BJ (cell line): Measurements from ENCODE around the gene TBC1D9. TPM values are rescaled to one million over a fixed set of nuclear protein-coding genes. Genes with fewer than 3 reads are reported as not detected.

ENCODE experiments used
- CTCF ChIA-PET: fragments of 350-600 bp; formaldehyde crosslinking; extraction: SDS; loops from one replicate; lab custom pipeline; 2021; ENCODE audit warnings: antibody characterized with exemption, inconsistent platforms; lab: Yijun Ruan, JAX
- POLR2A ChIA-PET: fragments of 300-600 bp; sonication (Branson Sonifier 250); formaldehyde crosslinking; extraction: SDS; loops from one replicate; lab custom pipeline; 2021; ENCODE audit warnings: antibody characterized with exemption; lab: Charles Lee
- DNase-seq: peaks from one replicate; pipeline ENCODE4 v3.0.0-alpha.2; 2011; ENCODE audit warnings: low read depth
- H3K27me3 ChIP-seq: 2 replicates; pipeline ENCODE4 v1.6.0; 2011; ENCODE audit warnings: low read length; ENCODE audit not compliant: control insufficient read depth, insufficient read depth
- H3K36me3 ChIP-seq: 2 replicates; pipeline ENCODE4 v1.5.1; 2011; ENCODE audit warnings: low read length; ENCODE audit not compliant: control insufficient read depth, insufficient read depth
- H3K4me3 ChIP-seq: 2 replicates; pipeline ENCODE4 v1.5.1; 2011; ENCODE audit warnings: low read depth, mild to moderate bottlenecking, control low read depth, low read length
- polyA plus RNA-seq: library from polyadenylated mRNA; depleted of rRNA; stranded (reverse); fragments of >200 nt; gene quantifications from 2 replicates; pipeline ENCODE4 v1.2.3, GENCODE V29; 2011; rRNA removed
- small RNA-seq: library from RNA; depleted of rRNA; stranded (forward); fragments of <200 nt; gene quantifications from one replicate; pipeline ENCODE3, GENCODE V24; 2012; ENCODE audit warnings: low replicate concordance, low read depth; ENCODE audit not compliant: insufficient read length
- TF ChIP-seq, protein P1 (sequence below): IDR thresholded peaks from 2 replicates; pipeline ENCODE4 v1.5.1; 2011; ENCODE audit warnings: low read depth, mild to moderate bottlenecking, control low read depth, inconsistent platforms, low read length, moderate library complexity; ENCODE audit not compliant: insufficient read depth

Gene TBC1D9
- polyA plus RNA-seq, 1 experiment: 12.0 TPM

DNA sequence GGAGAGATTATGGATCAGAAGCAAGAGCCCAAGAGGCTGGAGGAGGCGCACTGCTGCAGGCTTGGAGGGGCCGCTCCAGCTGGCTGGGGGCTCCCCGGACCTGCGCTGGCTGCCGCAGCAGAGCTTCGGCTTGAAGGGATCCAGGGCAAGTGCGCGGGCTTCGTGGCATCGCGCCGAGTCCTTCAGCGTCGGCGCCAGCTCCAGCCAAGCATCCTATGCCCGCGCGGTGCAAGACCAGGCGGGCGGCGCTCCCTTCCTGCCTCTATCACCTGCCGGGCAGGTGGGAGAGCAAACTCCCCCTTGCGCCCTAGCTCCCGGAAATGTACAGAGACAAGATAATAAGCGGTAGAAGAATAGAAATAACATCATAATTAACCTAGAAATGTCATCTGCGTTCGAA, 176.9 kb downstream of the TBC1D9 start:
- Histone ChIP-seq H3K4me3 (no peak overlapping the region), H3K36me3 (no peaks in the 10 kb centered on the region), H3K27me3 (peaks cover 12% of the 10 kb centered on the region; the same call in 1 of the 2 replicates)
- TF ChIP-seq, protein P1, sequence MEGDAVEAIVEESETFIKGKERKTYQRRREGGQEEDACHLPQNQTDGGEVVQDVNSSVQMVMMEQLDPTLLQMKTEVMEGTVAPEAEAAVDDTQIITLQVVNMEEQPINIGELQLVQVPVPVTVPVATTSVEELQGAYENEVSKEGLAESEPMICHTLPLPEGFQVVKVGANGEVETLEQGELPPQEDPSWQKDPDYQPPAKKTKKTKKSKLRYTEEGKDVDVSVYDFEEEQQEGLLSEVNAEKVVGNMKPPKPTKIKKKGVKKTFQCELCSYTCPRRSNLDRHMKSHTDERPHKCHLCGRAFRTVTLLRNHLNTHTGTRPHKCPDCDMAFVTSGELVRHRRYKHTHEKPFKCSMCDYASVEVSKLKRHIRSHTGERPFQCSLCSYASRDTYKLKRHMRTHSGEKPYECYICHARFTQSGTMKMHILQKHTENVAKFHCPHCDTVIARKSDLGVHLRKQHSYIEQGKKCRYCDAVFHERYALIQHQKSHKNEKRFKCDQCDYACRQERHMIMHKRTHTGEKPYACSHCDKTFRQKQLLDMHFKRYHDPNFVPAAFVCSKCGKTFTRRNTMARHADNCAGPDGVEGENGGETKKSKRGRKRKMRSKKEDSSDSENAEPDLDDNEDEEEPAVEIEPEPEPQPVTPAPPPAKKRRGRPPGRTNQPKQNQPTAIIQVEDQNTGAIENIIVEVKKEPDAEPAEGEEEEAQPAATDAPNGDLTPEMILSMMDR: no peak
- ChIA-PET CTCF (interaction anchor here (1.2 kb wide), 1 partner anchor 9 kb away, joined by 3 read pairs; no protein-coding TSS in a partner anchor), POLR2A (no interaction called here)
- DNase-seq: no peak

GRCh38 chr4:140575489-140575888, 180.7 kb downstream of the TBC1D9 start:
- no peak for DNase-seq
- ChIA-PET POLR2A (no interaction called here), CTCF (no interaction called here)
- TF ChIP-seq, protein P1: no peak
- Histone ChIP-seq H3K27me3 (peaks cover 11% of the 10 kb centered on the region), H3K36me3 (no peaks in the 10 kb centered on the region), H3K4me3 (no peak overlapping the region)

- Histone ChIP-seq H3K4me3 (no peak overlapping the region), H3K36me3 (no peaks in the 10 kb centered on the region), H3K27me3 (peaks cover 34% of the 10 kb centered on the region)
- POLR2A ChIA-PET: no interaction called here
- TF ChIP-seq, protein P1: no peak
- no peak for DNase-seq
- CTCF ChIA-PET: no interaction called here
Measured at GRCh38 chr4:140571620-140572019, 184.6 kb downstream of the TBC1D9 start.

Small RNA genes within 50 kb of the gene (small RNA-seq; reads per million reads assigned to genes)
- not detected for gene AC108019.1
- gene RF00019: not detected
- not detected for gene RN7SL152P
- not detected for gene RNY1P14

Other genes with a start within 250 kb of the TBC1D9 start
- 6.5 and 15.7 TPM in 2 replicates for gene ELMOD2, start 232.2 kb downstream of the TBC1D9 start, polyA plus RNA-seq
- gene UCP1, start 187.4 kb downstream of the TBC1D9 start, polyA plus RNA-seq: not detected in 2 replicates